H1 (cell line): Measurements from ENCODE around the gene TEK. TPM values are rescaled to one million over a fixed set of nuclear protein-coding genes. Genes with fewer than 3 reads are reported as not detected.

Source experiments
- PHF8 ChIP-seq: fragments of 200-600 bp; sonication (generic); conservative IDR thresholded peaks from 2 replicates; pipeline ENCODE4 v1.7.1; 2012; ENCODE audit warnings: low read depth, mild to moderate bottlenecking, inconsistent platforms, low read length, moderate library complexity
- POLR2AphosphoS5 ChIP-seq: IDR thresholded peaks from 2 replicates; pipeline ENCODE4 v1.6.1; 2011; ENCODE audit warnings: low read depth, low read length
- polyA plus RNA-seq, 7 experiments: library from polyadenylated mRNA; depleted of rRNA in 3 of 7; stranded (reverse) in 5 of 7; unstranded in 2 of 7; fragments of >200 nt in 5 of 7; fragments of 200-250 nt in 2 of 7; gene quantifications; 1 replicate in 5 of 7; 2 replicates in 1 of 7; 4 replicates in 1 of 7; pipeline versions ENCODE4 v1.2.1 to v1.2.3, GENCODE V29; 2011 to 2013; ENCODE audit warnings: missing spikeins in 2 of 7, mixed read lengths in 2 of 7
- total RNA-seq: library from RNA; stranded (reverse); fragmentation: NEBNext Ultra II Directional; extraction: Animal tissue kit (Norgen Biotek cat#: 25700); gene quantifications from 2 replicates; pipeline ENCODE4 v1.2.1, GENCODE V29; 2021

The TEK gene
- total and polyA plus RNA-seq, 2 of the 8 experiments (the other 6 are each of a cell fraction or from before 2014, with no cell fraction given) = 11.0 to 35.8 TPM

GRCh38 chr9:27212191-27212590 lies 103.2 kb downstream of the TEK start (continued):
- TF ChIP-seq PHF8 = no peak
- TF ChIP-seq POLR2AphosphoS5 = no peak
